GM12892 (cell line): ENCODE data around the gene EIF4G2.

ENCODE experiments used
- DNase-seq: peaks from one replicate; pipeline ENCODE4 v3.0.0; 2011; ENCODE audit not compliant: insufficient read length
- FAIRE-seq: peaks from 2 replicates; lab custom pipeline; 2011; peaks lifted over from hg19 to GRCh38; lab: Jason Lieb, UNC
- POLR2A ChIP-seq: IDR thresholded peaks from 2 replicates; pipeline ENCODE4 v1.6.1; 2011; ENCODE audit warnings: low read depth, low read length, control low read depth
- POLR2AphosphoS5 ChIP-seq: IDR thresholded peaks from 2 replicates; pipeline ENCODE4 v1.6.1; 2011; ENCODE audit warnings: low read depth, low read length, control low read depth
- TAF1 ChIP-seq: IDR thresholded peaks from 2 replicates; pipeline ENCODE4 v1.6.1; 2011; ENCODE audit warnings: low read depth, mild to moderate bottlenecking, control low read depth, low read length, borderline replicate concordance

The EIF4G2 gene

DNA sequence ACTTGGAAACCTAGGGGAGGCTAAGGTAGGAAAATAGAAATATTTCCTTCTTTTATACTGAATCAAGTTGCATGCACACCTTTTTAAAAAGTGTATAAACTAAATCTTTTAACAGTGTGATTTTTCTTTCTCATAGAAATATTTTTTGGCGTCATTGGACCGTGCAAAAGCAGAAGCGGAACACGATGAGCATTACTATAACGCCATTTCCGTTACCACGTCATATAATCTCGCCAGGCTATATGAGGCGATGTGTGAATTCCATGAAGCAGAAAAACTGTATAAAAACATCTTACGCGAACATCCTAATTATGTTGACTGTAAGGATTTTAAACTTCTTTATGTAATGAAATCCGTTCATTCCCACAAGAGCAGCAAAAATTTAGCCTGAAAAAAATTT, 44.3 kb downstream of the EIF4G2 start:
- TF ChIP-seq POLR2A: no peak
- TF ChIP-seq TAF1: no peak
- no peak for TF ChIP-seq POLR2AphosphoS5
- DNase-seq: no peak
- FAIRE-seq: no peak

DNA sequence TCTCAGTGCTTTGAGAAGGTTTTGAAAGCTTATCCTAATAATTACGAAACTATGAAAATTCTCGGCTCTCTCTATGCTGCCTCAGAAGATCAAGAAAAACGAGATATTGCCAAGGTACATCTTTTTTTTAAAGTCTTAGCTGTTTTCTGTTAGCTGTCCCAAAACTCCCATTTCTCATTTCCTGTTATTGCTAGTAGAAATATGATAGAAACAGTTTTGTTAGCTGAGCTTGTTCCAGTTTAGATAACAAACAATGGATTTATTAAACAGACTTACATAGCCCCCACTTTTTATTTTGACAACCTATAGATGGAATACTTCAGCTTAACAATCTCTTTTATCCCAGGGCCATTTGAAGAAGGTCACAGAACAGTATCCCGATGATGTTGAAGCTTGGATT, 45.0 kb downstream of the EIF4G2 start:
- TF ChIP-seq POLR2A (no peak), POLR2AphosphoS5 (no peak), TAF1 (no peak)
- peak; percentile 5 for FAIRE-seq
- no peak for DNase-seq

DNA sequence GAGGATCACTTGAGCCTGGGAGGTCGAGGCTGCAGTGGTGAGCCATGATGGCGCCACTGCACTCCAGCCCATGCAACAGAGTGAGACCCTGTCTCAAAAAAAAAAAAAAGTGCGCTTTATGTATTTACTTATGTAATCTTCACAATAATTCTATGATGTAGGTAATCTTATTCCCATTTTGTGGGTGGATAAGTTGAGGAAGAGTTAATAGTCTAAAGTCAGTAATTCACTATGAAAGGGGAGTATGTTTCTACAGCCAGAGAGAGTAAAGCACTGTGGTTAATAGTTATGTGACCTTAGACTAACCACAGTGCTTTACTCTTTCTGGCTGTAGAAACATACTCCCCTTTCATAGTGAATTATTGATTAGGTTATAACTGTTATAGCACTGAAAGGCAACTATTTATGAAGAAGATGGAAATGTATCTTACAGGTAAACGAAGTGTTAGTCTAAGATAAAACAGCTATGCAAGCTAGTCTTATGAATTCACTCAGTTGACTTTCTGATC, 45.8 kb downstream of the EIF4G2 start:
- FAIRE-seq: peak; percentile 81
- no peak for DNase-seq
- no peak for TF ChIP-seq POLR2AphosphoS5
- TF ChIP-seq POLR2A: no peak
- no peak for TF ChIP-seq TAF1

GRCh38 chr11:10762185-10762584, 46.5 kb downstream of the EIF4G2 start:
- no peak for TF ChIP-seq POLR2A
- no peak for TF ChIP-seq POLR2AphosphoS5
- TF ChIP-seq TAF1: no peak
- FAIRE-seq (peak; percentile 81), DNase-seq (no peak)

GRCh38 chr11:10761085-10761698, 47.5 kb downstream of the EIF4G2 start:
- no peak for FAIRE-seq
- TF ChIP-seq POLR2A (no peak), TAF1 (no peak), POLR2AphosphoS5 (no peak)

GRCh38 chr11:10758957-10759356, 49.8 kb downstream of the EIF4G2 start:
- no peak for DNase-seq
- no peak for TF ChIP-seq POLR2AphosphoS5
- TF ChIP-seq TAF1: no peak
- no peak for TF ChIP-seq POLR2A
- FAIRE-seq: peak; percentile 63

More at GRCh38 chr11:10761085-10761698, 47.5 kb downstream of the EIF4G2 start:
- no peak for DNase-seq

DNA sequence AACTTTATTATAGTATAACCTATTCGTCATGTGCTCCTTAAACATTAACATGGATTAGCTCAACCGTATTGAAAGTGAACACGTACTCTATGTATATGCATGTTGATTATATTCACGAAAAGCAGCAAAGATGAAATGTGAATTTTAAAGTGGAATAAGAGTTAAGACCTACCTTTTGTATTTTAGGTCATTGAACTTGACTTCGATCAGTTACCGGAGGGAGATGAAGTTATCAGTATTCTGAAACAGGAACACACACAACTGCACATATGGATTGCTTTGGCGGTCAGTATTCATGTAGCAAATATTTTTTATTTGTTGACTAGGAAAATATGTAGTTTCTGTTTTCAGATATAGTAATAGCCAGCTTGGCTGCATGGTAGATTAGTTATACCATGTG, 56.2 kb downstream of the EIF4G2 start:
- FAIRE-seq (peak; percentile 62), DNase-seq (no peak)
- TF ChIP-seq TAF1: no peak
- TF ChIP-seq POLR2A: no peak
- no peak for TF ChIP-seq POLR2AphosphoS5

- no peak for DNase-seq
- TF ChIP-seq TAF1 (no peak), POLR2A (no peak), POLR2AphosphoS5 (no peak)
- no peak for FAIRE-seq
Observed at GRCh38 chr11:10752061-10752460, 56.7 kb downstream of the EIF4G2 start.

DNA sequence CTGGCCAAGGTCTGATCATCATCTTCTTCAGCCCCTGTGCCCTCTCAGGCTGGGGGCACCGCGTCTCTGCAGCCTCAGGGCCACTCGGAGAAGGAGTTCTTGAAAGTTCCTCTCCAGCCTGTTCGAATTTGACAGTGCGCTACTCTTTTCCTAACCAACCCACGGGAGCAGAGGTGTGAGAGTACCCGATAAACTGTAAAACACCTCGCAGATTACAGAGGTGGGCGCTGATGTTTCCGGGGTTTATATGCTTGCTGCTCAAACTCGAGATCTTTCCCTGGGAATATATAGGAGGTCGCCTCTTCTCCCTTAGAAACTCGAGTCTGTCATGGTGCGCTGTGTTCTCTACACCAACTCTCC, 57.2 kb downstream of the EIF4G2 start:
- no peak for FAIRE-seq
- no peak for DNase-seq
- TF ChIP-seq POLR2A (no peak), TAF1 (no peak), POLR2AphosphoS5 (no peak)

DNA sequence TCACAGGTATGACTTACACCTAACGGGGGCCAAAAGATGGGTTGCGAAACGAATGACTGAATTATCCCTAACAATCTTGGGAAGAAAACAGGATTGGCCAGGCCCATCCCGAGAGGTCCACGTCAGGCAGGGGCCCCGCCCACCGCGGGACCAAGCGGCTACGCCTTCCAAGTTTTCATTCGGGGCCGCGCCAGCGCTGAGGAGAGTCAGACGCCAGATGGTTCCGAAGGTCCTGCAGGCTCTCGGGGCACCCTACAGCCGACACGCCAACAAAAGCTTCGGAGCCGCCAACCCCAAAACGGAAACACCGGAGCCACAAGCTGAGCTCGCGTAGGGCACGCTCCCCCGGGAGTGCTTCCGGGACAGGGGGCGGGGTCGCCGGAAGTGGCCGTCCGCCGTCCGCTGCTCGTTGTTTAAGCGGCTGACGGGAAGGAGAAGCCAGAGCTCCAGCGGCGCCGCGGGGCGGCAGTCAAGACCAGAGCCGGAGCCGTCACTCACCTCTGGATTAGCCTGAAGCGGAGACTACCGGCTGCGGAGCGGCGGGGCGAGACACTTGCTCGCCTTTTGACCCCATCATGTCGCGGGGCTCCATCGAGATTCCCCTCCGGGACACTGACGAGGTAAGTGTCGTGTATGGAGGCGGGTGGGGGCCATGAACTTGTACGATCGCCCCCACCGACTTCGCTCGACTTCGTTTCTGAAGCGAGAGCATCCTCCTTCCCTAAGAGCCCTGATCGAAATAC, 57.7 kb downstream of the EIF4G2 start, which contains the start of gene CTR9:
Gene CTR9 (plus strand): TSS at position 409 of the 743 bp plus-strand sequence. CDS start 167 bp downstream, at position 576.
- DNase-seq (peak; percentile 69), FAIRE-seq (peak; percentile 100)
- 0 out of 2 replicates have a peak, but pooled peaks have one; percentile 36 for TF ChIP-seq TAF1
- TF ChIP-seq POLR2A: peak; percentile 97
- TF ChIP-seq POLR2AphosphoS5: peak; percentile 95; the same call in 1 of the 2 replicates

GRCh38 chr11:10749476-10749875, 59.2 kb downstream of the EIF4G2 start:
- no peak for DNase-seq
- peak; percentile 74 for FAIRE-seq
- TF ChIP-seq POLR2A (no peak), TAF1 (no peak), POLR2AphosphoS5 (no peak)

DNA sequence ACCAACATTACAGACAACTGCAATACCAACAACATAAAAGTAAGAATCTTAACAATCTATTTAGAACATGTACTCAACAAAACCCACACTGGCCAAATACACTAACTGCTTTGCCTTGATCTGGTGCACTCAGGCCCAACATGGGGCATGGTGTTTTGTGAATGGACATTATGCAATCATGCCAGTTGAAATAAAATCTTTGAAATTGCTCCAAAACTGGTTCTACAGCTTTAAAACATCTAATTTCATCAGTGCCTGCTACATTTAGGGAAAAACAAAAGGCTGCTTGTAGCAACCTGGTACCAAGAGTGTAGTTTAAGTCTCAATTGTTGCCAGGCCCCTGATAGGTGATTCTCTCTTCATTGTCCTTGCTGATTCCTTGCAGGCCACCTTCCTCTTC, 61.0 kb downstream of the EIF4G2 start:
- no peak for TF ChIP-seq POLR2AphosphoS5
- TF ChIP-seq TAF1: no peak
- no peak for TF ChIP-seq POLR2A
- DNase-seq (no peak), FAIRE-seq (no peak)
